Stomach (tissue), 4 donors: ENCODE measurements around the gene EPHB6.

ENCODE experiments used
- POLR2A ChIP-seq, 4 donors: fragments of 450-650 bp; IDR thresholded peaks; one replicate each; pipeline ENCODE4 v1.6.1; 2016; ENCODE audit warnings: antibody characterized with exemption in 4 of 4, control low read depth in 2 of 4, mild to moderate bottlenecking in 1 of 4, moderate library complexity in 1 of 4
- POLR2AphosphoS5 ChIP-seq, 3 donors: sonication (generic); formaldehyde crosslinking; IDR thresholded peaks; one replicate each; pipeline ENCODE4 v1.6.1; 2016; ENCODE audit warnings: antibody characterized with exemption in 3 of 3
- TF ChIP-seq, protein P1 (sequence below), 7 experiments: fragments of 450-650 bp in 4 of 7; fragments of 200-600 bp in 3 of 7; sonication (generic) in 3 of 7; IDR thresholded peaks; one replicate each; pipeline ENCODE4 v1.5.1; 2016 to 2019; ENCODE audit warnings: antibody characterized with exemption in 7 of 7, control low read depth in 2 of 7, mild to moderate bottlenecking in 1 of 7

DNA sequence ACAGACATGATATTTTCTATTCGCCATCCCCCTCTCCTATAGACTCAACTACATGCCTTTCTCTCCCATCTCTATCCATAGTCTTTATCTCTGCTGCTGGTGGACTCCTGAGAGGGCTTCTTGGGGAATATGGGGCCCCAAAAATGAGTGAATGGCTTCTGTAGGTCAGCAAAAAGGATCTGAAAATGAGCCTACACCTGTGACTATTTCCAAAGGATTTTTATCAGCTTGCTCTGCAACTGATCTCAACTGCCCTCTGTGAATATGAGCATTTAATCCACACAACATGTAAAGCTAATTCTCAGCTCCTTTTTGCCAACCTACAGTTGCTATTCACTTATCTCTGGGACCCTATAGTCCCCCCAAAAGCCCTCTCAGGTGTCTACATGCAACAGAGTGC lies 47.9 kb upstream of the EPHB6 start:
- TF ChIP-seq, protein P1, sequence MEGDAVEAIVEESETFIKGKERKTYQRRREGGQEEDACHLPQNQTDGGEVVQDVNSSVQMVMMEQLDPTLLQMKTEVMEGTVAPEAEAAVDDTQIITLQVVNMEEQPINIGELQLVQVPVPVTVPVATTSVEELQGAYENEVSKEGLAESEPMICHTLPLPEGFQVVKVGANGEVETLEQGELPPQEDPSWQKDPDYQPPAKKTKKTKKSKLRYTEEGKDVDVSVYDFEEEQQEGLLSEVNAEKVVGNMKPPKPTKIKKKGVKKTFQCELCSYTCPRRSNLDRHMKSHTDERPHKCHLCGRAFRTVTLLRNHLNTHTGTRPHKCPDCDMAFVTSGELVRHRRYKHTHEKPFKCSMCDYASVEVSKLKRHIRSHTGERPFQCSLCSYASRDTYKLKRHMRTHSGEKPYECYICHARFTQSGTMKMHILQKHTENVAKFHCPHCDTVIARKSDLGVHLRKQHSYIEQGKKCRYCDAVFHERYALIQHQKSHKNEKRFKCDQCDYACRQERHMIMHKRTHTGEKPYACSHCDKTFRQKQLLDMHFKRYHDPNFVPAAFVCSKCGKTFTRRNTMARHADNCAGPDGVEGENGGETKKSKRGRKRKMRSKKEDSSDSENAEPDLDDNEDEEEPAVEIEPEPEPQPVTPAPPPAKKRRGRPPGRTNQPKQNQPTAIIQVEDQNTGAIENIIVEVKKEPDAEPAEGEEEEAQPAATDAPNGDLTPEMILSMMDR (IDR thresholded peaks at IDR 0.05), result no peak
- TF ChIP-seq POLR2AphosphoS5 (IDR thresholded peaks at IDR 0.05) (no peak), POLR2A (IDR thresholded peaks at IDR 0.05) (no peak)
